ENCODE data around the gene AP1G1. TPM values are rescaled to one million over a fixed set of nuclear protein-coding genes. Genes with fewer than 3 reads are reported as not detected.

The AP1G1 gene
- total RNA-seq, 1 experiment from 2014 or later, result 95.6 TPM

- Histone ChIP-seq H3K27ac (ENCODE audit: low read depth, low read length, poor library complexity, severe bottlenecking) (peak overlapping the region; percentile 43), H3K4me3 (ENCODE audit: low read depth, low read length, poor library complexity, severe bottlenecking) (no peak overlapping the region), H3K27me3 (replicated peaks; ENCODE audit: insufficient read depth, low read depth, low read length, poor library complexity) (no peaks in the 10 kb centered on the region), H3K36me3 (ENCODE audit: insufficient read depth, low read length, poor library complexity, severe bottlenecking) (peaks cover under 1% of the 10 kb centered on the region), H3K9me3 (ENCODE audit: low read depth, low read length, poor library complexity, severe bottlenecking) (no peaks in the 10 kb centered on the region), H3K4me1 (ENCODE audit: insufficient read depth, low read length, poor library complexity, severe bottlenecking) (peaks cover 41% of the 10 kb centered on the region)
- CTCF ChIA-PET, result no interaction called here
- DNase-seq (ENCODE audit: low spot score), result no peak
- no TSS peak for BruUV-seq (replicated peaks)
- POLR2A ChIA-PET (ENCODE audit: low non-redundant PET), result no interaction called here
- intact Hi-C loops (cut with micrococcal nuclease; ENCODE audit: unreplicated experiment), result no loop called here
- TF ChIP-seq, protein P1, sequence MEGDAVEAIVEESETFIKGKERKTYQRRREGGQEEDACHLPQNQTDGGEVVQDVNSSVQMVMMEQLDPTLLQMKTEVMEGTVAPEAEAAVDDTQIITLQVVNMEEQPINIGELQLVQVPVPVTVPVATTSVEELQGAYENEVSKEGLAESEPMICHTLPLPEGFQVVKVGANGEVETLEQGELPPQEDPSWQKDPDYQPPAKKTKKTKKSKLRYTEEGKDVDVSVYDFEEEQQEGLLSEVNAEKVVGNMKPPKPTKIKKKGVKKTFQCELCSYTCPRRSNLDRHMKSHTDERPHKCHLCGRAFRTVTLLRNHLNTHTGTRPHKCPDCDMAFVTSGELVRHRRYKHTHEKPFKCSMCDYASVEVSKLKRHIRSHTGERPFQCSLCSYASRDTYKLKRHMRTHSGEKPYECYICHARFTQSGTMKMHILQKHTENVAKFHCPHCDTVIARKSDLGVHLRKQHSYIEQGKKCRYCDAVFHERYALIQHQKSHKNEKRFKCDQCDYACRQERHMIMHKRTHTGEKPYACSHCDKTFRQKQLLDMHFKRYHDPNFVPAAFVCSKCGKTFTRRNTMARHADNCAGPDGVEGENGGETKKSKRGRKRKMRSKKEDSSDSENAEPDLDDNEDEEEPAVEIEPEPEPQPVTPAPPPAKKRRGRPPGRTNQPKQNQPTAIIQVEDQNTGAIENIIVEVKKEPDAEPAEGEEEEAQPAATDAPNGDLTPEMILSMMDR (conservative IDR thresholded peaks at IDR 0.05; ENCODE audit: low read depth, low read length), result no peak
Observed at GRCh38 chr16:71708696-71709095, 99.9 kb downstream of the AP1G1 start.

DNA sequence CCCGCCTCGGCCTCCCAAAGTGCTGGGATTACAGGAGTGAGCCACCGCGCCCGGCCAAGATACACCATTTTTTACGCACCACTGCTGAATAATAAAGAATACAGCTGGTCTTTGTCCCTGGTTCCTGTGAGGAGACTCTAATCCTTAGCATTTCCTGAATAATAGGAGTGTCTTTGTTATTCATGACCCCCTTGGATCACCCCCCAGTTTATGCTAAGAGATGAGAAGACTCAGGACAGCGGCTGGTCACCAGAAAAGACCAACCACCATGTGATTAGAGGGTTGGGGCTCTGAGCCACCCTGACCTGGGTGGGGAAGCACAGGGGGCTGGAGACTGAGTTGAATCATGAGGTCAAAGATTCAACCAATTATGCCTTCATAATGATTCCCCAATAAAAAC is 101.4 kb downstream of the AP1G1 start:
- intact Hi-C loops (cut with micrococcal nuclease; ENCODE audit: unreplicated experiment), result no loop called here
- H3K9me3 ChIP-seq (ENCODE audit: low read depth, low read length, poor library complexity, severe bottlenecking), result no peaks in the 10 kb centered on the region
- H3K27ac ChIP-seq (ENCODE audit: low read depth, low read length, poor library complexity, severe bottlenecking), result no peak overlapping the region
- CTCF ChIA-PET, result no interaction called here
- POLR2A ChIA-PET (ENCODE audit: low non-redundant PET), result interaction anchor here (0.5 kb wide), 1 partner anchor 12 kb away, joined by 3 read pairs; no protein-coding TSS in a partner anchor
- DNase-seq (ENCODE audit: low spot score), result peak; percentile 35
- peaks cover 32% of the 10 kb centered on the region for H3K4me1 ChIP-seq (ENCODE audit: insufficient read depth, low read length, poor library complexity, severe bottlenecking)
- no peak overlapping the region for H3K4me3 ChIP-seq (ENCODE audit: low read depth, low read length, poor library complexity, severe bottlenecking)
- TF ChIP-seq, protein P1 (conservative IDR thresholded peaks at IDR 0.05; ENCODE audit: low read depth, low read length), result no peak
- TF ChIP-seq EZH2 (IDR thresholded peaks at IDR 0.05; ENCODE audit: borderline replicate concordance, low read depth, low read length, poor library complexity, severe bottlenecking), result no peak
- no peaks in the 10 kb centered on the region for H3K27me3 ChIP-seq (replicated peaks; ENCODE audit: insufficient read depth, low read depth, low read length, poor library complexity)
- no peaks in the 10 kb centered on the region for H3K36me3 ChIP-seq (ENCODE audit: insufficient read depth, low read length, poor library complexity, severe bottlenecking)
- BruUV-seq (replicated peaks), result no TSS peak

GRCh38 chr16:71706046-71706445 is 102.6 kb downstream of the AP1G1 start:
- Histone ChIP-seq H3K27ac (ENCODE audit: low read depth, low read length, poor library complexity, severe bottlenecking) (no peak overlapping the region), H3K4me1 (ENCODE audit: insufficient read depth, low read length, poor library complexity, severe bottlenecking) (peaks cover 27% of the 10 kb centered on the region), H3K9me3 (ENCODE audit: low read depth, low read length, poor library complexity, severe bottlenecking) (no peaks in the 10 kb centered on the region), H3K4me3 (ENCODE audit: low read depth, low read length, poor library complexity, severe bottlenecking) (no peak overlapping the region), H3K27me3 (replicated peaks; ENCODE audit: insufficient read depth, low read depth, low read length, poor library complexity) (no peaks in the 10 kb centered on the region), H3K36me3 (ENCODE audit: insufficient read depth, low read length, poor library complexity, severe bottlenecking) (peaks cover 2% of the 10 kb centered on the region)
- POLR2A ChIA-PET (ENCODE audit: low non-redundant PET), result no interaction called here
- no TSS peak for BruUV-seq (replicated peaks)
- CTCF ChIA-PET, result interaction anchor here (0.7 kb wide), 1 partner anchor 31 kb away, joined by 7 read pairs; no protein-coding TSS in a partner anchor
- intact Hi-C loops (cut with micrococcal nuclease; ENCODE audit: unreplicated experiment), result no loop called here
- TF ChIP-seq EZH2 (IDR thresholded peaks at IDR 0.05; ENCODE audit: borderline replicate concordance, low read depth, low read length, poor library complexity, severe bottlenecking), result no peak
- TF ChIP-seq, protein P1 (conservative IDR thresholded peaks at IDR 0.05; ENCODE audit: low read depth, low read length), result no peak
- no peak for DNase-seq (ENCODE audit: low spot score)

Data from A673 (cell line).